ENCODE data around the gene ZNF750.

DNA sequence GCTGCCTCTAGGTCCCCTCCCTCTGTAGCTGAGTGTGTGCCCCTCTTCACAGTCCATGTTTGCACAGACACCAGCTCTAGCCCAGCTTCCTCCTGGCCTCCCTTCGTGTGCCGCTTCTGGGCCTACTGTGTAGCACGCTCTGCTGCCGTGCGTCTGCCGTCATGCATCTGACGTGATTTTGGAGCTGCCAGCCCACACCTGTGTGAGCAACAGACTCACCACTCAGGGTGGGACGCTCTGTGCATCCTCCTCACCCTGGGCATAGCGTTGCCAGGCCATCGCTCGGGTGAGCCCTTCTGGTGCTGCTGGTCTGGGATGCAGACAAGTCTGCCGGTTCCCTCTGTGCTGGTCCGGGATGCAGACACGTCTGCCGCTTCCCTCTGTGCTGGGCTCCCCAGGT lies 39.4 kb upstream of the ZNF750 start:
- TF ChIP-seq, protein P1, sequence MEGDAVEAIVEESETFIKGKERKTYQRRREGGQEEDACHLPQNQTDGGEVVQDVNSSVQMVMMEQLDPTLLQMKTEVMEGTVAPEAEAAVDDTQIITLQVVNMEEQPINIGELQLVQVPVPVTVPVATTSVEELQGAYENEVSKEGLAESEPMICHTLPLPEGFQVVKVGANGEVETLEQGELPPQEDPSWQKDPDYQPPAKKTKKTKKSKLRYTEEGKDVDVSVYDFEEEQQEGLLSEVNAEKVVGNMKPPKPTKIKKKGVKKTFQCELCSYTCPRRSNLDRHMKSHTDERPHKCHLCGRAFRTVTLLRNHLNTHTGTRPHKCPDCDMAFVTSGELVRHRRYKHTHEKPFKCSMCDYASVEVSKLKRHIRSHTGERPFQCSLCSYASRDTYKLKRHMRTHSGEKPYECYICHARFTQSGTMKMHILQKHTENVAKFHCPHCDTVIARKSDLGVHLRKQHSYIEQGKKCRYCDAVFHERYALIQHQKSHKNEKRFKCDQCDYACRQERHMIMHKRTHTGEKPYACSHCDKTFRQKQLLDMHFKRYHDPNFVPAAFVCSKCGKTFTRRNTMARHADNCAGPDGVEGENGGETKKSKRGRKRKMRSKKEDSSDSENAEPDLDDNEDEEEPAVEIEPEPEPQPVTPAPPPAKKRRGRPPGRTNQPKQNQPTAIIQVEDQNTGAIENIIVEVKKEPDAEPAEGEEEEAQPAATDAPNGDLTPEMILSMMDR (IDR thresholded peaks at IDR 0.05), result no peak
- TF ChIP-seq POLR2A (IDR thresholded peaks at IDR 0.05), result no peak
